ENCODE measurements around the gene CTDSP1.

CTDSP1 gene

GRCh38 chr2:218378053-218378452 lies 21.6 kb upstream of the CTDSP1 start:
- DNase-seq (ENCODE audit: insufficient read length, low spot score) (no peak), FAIRE-seq (no peak)

GRCh38 chr2:218381916-218382366 lies 17.7 kb upstream of the CTDSP1 start, which contains the start of gene SLC11A1:
SLC11A1 (plus strand) TSS chr2:218382273; CDS start chr2:218382369, 96 bp downstream.
- DNase-seq (ENCODE audit: insufficient read length, low spot score) (no peak), FAIRE-seq (no peak)
- TF ChIP-seq POU2F2 (IDR thresholded peaks at IDR 0.05; ENCODE audit: low read depth, low read length) (no peak), POLR2AphosphoS5 (IDR thresholded peaks at IDR 0.05; ENCODE audit: low read depth, low read length) (no peak), TAF1 (IDR thresholded peaks at IDR 0.05; ENCODE audit: low read depth, low read length) (no peak), POLR2A (IDR thresholded peaks at IDR 0.05; ENCODE audit: low read depth, low read length) (no peak), SPI1 (IDR thresholded peaks at IDR 0.05; ENCODE audit: low read depth, low read length) (no peak), PAX5 (IDR thresholded peaks at IDR 0.05; ENCODE audit: insufficient read depth, low read length, severe bottlenecking) (no peak)

More at GRCh38 chr2:218378053-218378452, 21.6 kb upstream of the CTDSP1 start:
- TF ChIP-seq POU2F2 (IDR thresholded peaks at IDR 0.05; ENCODE audit: low read depth, low read length), result no peak
- no peak for TF ChIP-seq POLR2A (IDR thresholded peaks at IDR 0.05; ENCODE audit: low read depth, low read length)
- TF ChIP-seq POLR2AphosphoS5 (IDR thresholded peaks at IDR 0.05; ENCODE audit: low read depth, low read length), result no peak
- no peak for TF ChIP-seq PAX5 (IDR thresholded peaks at IDR 0.05; ENCODE audit: insufficient read depth, low read length, severe bottlenecking)
- no peak for TF ChIP-seq TAF1 (IDR thresholded peaks at IDR 0.05; ENCODE audit: low read depth, low read length)
- no peak for TF ChIP-seq SPI1 (IDR thresholded peaks at IDR 0.05; ENCODE audit: low read depth, low read length)

- no peak for TF ChIP-seq PAX5 (IDR thresholded peaks at IDR 0.05; ENCODE audit: insufficient read depth, low read length, severe bottlenecking)
- TF ChIP-seq POLR2AphosphoS5 (IDR thresholded peaks at IDR 0.05; ENCODE audit: low read depth, low read length), result no peak
- DNase-seq (ENCODE audit: insufficient read length, low spot score), result no peak
- FAIRE-seq, result no peak
These were observed 16.9 kb upstream of the CTDSP1 start for GRCh38 chr2:218382785-218383184.

GRCh38 chr2:218383892-218384519 lies 15.7 kb upstream of the CTDSP1 start:
- no peak for DNase-seq (ENCODE audit: insufficient read length, low spot score)
- TF ChIP-seq TAF1 (IDR thresholded peaks at IDR 0.05; ENCODE audit: low read depth, low read length) (no peak), SPI1 (IDR thresholded peaks at IDR 0.05; ENCODE audit: low read depth, low read length) (no peak), POLR2AphosphoS5 (IDR thresholded peaks at IDR 0.05; ENCODE audit: low read depth, low read length) (no peak), POU2F2 (IDR thresholded peaks at IDR 0.05; ENCODE audit: low read depth, low read length) (no peak), PAX5 (IDR thresholded peaks at IDR 0.05; ENCODE audit: insufficient read depth, low read length, severe bottlenecking) (no peak), POLR2A (IDR thresholded peaks at IDR 0.05; ENCODE audit: low read depth, low read length) (no peak)
- no peak for FAIRE-seq

GRCh38 chr2:218384975-218385374 lies 14.7 kb upstream of the CTDSP1 start:
- FAIRE-seq (no peak), DNase-seq (ENCODE audit: insufficient read length, low spot score) (no peak)
- TF ChIP-seq POLR2AphosphoS5 (IDR thresholded peaks at IDR 0.05; ENCODE audit: low read depth, low read length) (no peak), SPI1 (IDR thresholded peaks at IDR 0.05; ENCODE audit: low read depth, low read length) (no peak), PAX5 (IDR thresholded peaks at IDR 0.05; ENCODE audit: insufficient read depth, low read length, severe bottlenecking) (no peak), POLR2A (IDR thresholded peaks at IDR 0.05; ENCODE audit: low read depth, low read length) (no peak), TAF1 (IDR thresholded peaks at IDR 0.05; ENCODE audit: low read depth, low read length) (no peak), POU2F2 (IDR thresholded peaks at IDR 0.05; ENCODE audit: low read depth, low read length) (no peak)

GRCh38 chr2:218386505-218387368 lies 12.9 kb upstream of the CTDSP1 start:
- DNase-seq (ENCODE audit: insufficient read length, low spot score) (no peak), FAIRE-seq (no peak)
- no peak for TF ChIP-seq POLR2AphosphoS5 (IDR thresholded peaks at IDR 0.05; ENCODE audit: low read depth, low read length)
- no peak for TF ChIP-seq PAX5 (IDR thresholded peaks at IDR 0.05; ENCODE audit: insufficient read depth, low read length, severe bottlenecking)
- TF ChIP-seq SPI1 (IDR thresholded peaks at IDR 0.05; ENCODE audit: low read depth, low read length), result no peak
- TF ChIP-seq TAF1 (IDR thresholded peaks at IDR 0.05; ENCODE audit: low read depth, low read length), result no peak

GRCh38 chr2:218387369-218388194 lies 12.1 kb upstream of the CTDSP1 start:
- TF ChIP-seq POU2F2 (IDR thresholded peaks at IDR 0.05; ENCODE audit: low read depth, low read length), result no peak
- TF ChIP-seq PAX5 (IDR thresholded peaks at IDR 0.05; ENCODE audit: insufficient read depth, low read length, severe bottlenecking), result no peak
- TF ChIP-seq SPI1 (IDR thresholded peaks at IDR 0.05; ENCODE audit: low read depth, low read length), result no peak
- TF ChIP-seq POLR2A (IDR thresholded peaks at IDR 0.05; ENCODE audit: low read depth, low read length), result no peak
- no peak for TF ChIP-seq TAF1 (IDR thresholded peaks at IDR 0.05; ENCODE audit: low read depth, low read length)
- TF ChIP-seq POLR2AphosphoS5 (IDR thresholded peaks at IDR 0.05; ENCODE audit: low read depth, low read length), result no peak
- no peak for DNase-seq (ENCODE audit: insufficient read length, low spot score)
- no peak for FAIRE-seq

GRCh38 chr2:218389333-218390150 lies 10.1 kb upstream of the CTDSP1 start:
- FAIRE-seq, result no peak
- no peak for TF ChIP-seq SPI1 (IDR thresholded peaks at IDR 0.05; ENCODE audit: low read depth, low read length)
- no peak for TF ChIP-seq PAX5 (IDR thresholded peaks at IDR 0.05; ENCODE audit: insufficient read depth, low read length, severe bottlenecking)
- no peak for TF ChIP-seq TAF1 (IDR thresholded peaks at IDR 0.05; ENCODE audit: low read depth, low read length)
- no peak for TF ChIP-seq POU2F2 (IDR thresholded peaks at IDR 0.05; ENCODE audit: low read depth, low read length)
- TF ChIP-seq POLR2A (IDR thresholded peaks at IDR 0.05; ENCODE audit: low read depth, low read length), result no peak
- no peak for TF ChIP-seq POLR2AphosphoS5 (IDR thresholded peaks at IDR 0.05; ENCODE audit: low read depth, low read length)

More at GRCh38 chr2:218389333-218390150, 10.1 kb upstream of the CTDSP1 start:
- DNase-seq (ENCODE audit: insufficient read length, low spot score), result no peak
